ENCODE data around the gene SMCR8. TPM values are rescaled to one million over a fixed set of nuclear protein-coding genes. Genes with fewer than 3 reads are reported as not detected.

SMCR8 gene
- total and polyA plus RNA-seq, 2 of the 4 experiments (the other 2 are of a cell fraction), result 7.1 to 10.9 TPM

- Histone ChIP-seq H3K27me3 (ENCODE audit: control insufficient read depth, insufficient read depth, low read length) (no peaks in the 10 kb centered on the region), H2AK9ac (replicated peaks; ENCODE audit: low read depth, low read length, poor library complexity) (no peak overlapping the region), H2BK20ac (ENCODE audit: low read depth, low read length) (no peak overlapping the region), H4K5ac (ENCODE audit: low read depth, low read length) (no peak overlapping the region), H3K9me3 (ENCODE audit: control insufficient read depth, insufficient read depth, low read length) (no peaks in the 10 kb centered on the region), H3K79me1 (ENCODE audit: low read depth in 1 of 2, low read length in 2 of 2) (peaks cover 6 to 11% of the 10 kb centered on the region in 2 experiments; a peak in 3 of 4 replicates), H3K36me3 (ENCODE audit: control insufficient read depth, insufficient read depth, low read length) (no peaks in the 10 kb centered on the region), H4K20me1 (ENCODE audit: insufficient read depth, low read length) (no peaks in the 10 kb centered on the region), H3K4me2 (ENCODE audit: low read depth, low read length) (no peak overlapping the region), H3K9me1 (ENCODE audit: insufficient read depth, low read length) (0 out of 2 replicates have a peak, but pooled peaks cover 2% of the 10 kb centered on the region), H3K23ac (ENCODE audit: low read depth, low read length) (no peak overlapping the region), H3K18ac (ENCODE audit: low read depth, low read length) (no peak overlapping the region), H3K9ac (ENCODE audit: low read depth, low read length) (no peak overlapping the region), H3K4ac (ENCODE audit: low read depth, low read length) (no peak overlapping the region), H2BK15ac (ENCODE audit: low read depth, low read length) (no peak overlapping the region), H3K27ac (ENCODE audit: insufficient read depth, low read length) (no peak overlapping the region), H4K8ac (ENCODE audit: low read depth in 2 of 2, low read length in 2 of 2) (no peak overlapping the region), H3K14ac (replicated peaks; ENCODE audit: low read depth, low read length) (no peak overlapping the region), H3K4me1 (ENCODE audit: control insufficient read depth, insufficient read depth, low read length) (peaks cover 3% of the 10 kb centered on the region; the same call in 1 of the 2 replicates), H3K4me3 (ENCODE audit: insufficient read depth, low read depth, low read length) (no peak overlapping the region), H4K91ac (ENCODE audit: insufficient read depth, low read depth, low read length) (no peak overlapping the region), H2AK5ac (ENCODE audit: low read depth, low read length) (no peak overlapping the region), H2AFZ (replicated peaks; ENCODE audit: low read length, poor library complexity) (peak overlapping the region; percentile 67), H2BK5ac (ENCODE audit: low read depth, low read length, poor library complexity, severe bottlenecking) (no peak overlapping the region), H3K56ac (ENCODE audit: extremely low read depth, insufficient read depth, low read length) (no peak overlapping the region), H2BK120ac (ENCODE audit: low read depth, low read length) (no peak overlapping the region)
- POLR2A ChIA-PET (ENCODE audit: unreplicated experiment), result no interaction called here
- 89% methylated on average over 3 of the region's 8 CpGs; no CpG with 5 or more reads in 1 of the 2 experiments for WGBS, 2 experiments (ENCODE audit: extremely low coverage in 2 of 2, insufficient read length in 1 of 2)
- DNase-seq, result no peak
- dilution Hi-C loops (cut with HindIII; ENCODE audit: low sequenced_read_pairs, unreplicated experiment), result no loop called here
- ATAC-seq (ENCODE audit: low read depth), result no peak
- intact Hi-C loops (cut with micrococcal nuclease), result no loop called here
- no TSS peak for BruUV-seq (replicated peaks)
- TF ChIP-seq CEBPB (IDR thresholded peaks at IDR 0.05; ENCODE audit: low read depth, low read length) (no peak), SMC3 (IDR thresholded peaks at IDR 0.05; ENCODE audit: low read depth, low read length) (no peak), MXI1 (IDR thresholded peaks at IDR 0.05; ENCODE audit: borderline replicate concordance, low read depth, low read length) (no peak), USF2 (IDR thresholded peaks at IDR 0.05; ENCODE audit: low read depth, low read length) (no peak), RAD21 (IDR thresholded peaks at IDR 0.05; ENCODE audit: low read length) (no peak), POLR2A (IDR thresholded peaks at IDR 0.05; ENCODE audit: low read depth, low read length) (no peak), BHLHE40 (IDR thresholded peaks at IDR 0.05; ENCODE audit: low read depth, low read length) (no peak), FOS (IDR thresholded peaks at IDR 0.05; ENCODE audit: low read depth, low read length) (no peak), RFX5 (IDR thresholded peaks at IDR 0.05; ENCODE audit: low read depth, low read length) (no peak), CHD1 (IDR thresholded peaks at IDR 0.05; ENCODE audit: low read depth, low read length) (no peak), ELK1 (IDR thresholded peaks at IDR 0.05; ENCODE audit: borderline replicate concordance, low read depth, low read length) (no peak), NFE2L2 (IDR thresholded peaks at IDR 0.05; ENCODE audit: low read depth, low read length) (no peak), MAZ (IDR thresholded peaks at IDR 0.05; ENCODE audit: borderline replicate concordance, low read depth, low read length) (no peak), RCOR1 (IDR thresholded peaks at IDR 0.05; ENCODE audit: insufficient replicate concordance, low read length) (no peak), MAFK (IDR thresholded peaks at IDR 0.05; ENCODE audit: low read depth, low read length) (no peak), CTCF (conservative IDR thresholded peaks at IDR 0.05; ENCODE audit: low read depth, low read length) (no peak)
- CTCF ChIA-PET, result no interaction called here
- in situ Hi-C loops (cut with MboI; ENCODE audit: low sequenced_read_pairs), result no loop called here
These were observed 45.4 kb downstream of the SMCR8 start for GRCh38 chr17:18360518-18360917.

Data from IMR-90 (cell line).